ENCODE data around the gene TDRD10. TPM values are rescaled to one million over a fixed set of nuclear protein-coding genes. Genes with fewer than 3 reads are reported as not detected.

The TDRD10 gene
- total RNA-seq, 4 donors from 2014 or later: 0.61 to 4.2 (median 0.62) TPM

- no peaks in the 10 kb centered on the region for H3K27me3 ChIP-seq
- no peak for DNase-seq
- in situ Hi-C loops (cut with MboI; ENCODE audit: low sequenced_read_pairs in 4 of 4): loop anchor here in 3 of 4 donors (10.0 kb wide), 1 partner anchor 56 kb away; no protein-coding TSS in a partner anchor
- ATAC-seq: no peak
- peaks cover 8 to 27% of the 10 kb centered on the region in 2 donors for H3K4me1 ChIP-seq
- intact Hi-C loops (cut with DNase I; ENCODE audit: low total_unique reads): loop anchor here (5.0 kb wide), 1 partner anchor 33 kb away; no protein-coding TSS in a partner anchor
- H3K27ac ChIP-seq: peak overlapping the region in 3 of 4 donors; percentile 27 to 52 (median 45)
- no peaks in the 10 kb centered on the region for H3K9me3 ChIP-seq
- no peak for TF ChIP-seq POLR2A (IDR thresholded peaks at IDR 0.05)
- TF ChIP-seq CTCF (IDR thresholded peaks at IDR 0.05 in 4 of 5, conservative IDR thresholded peaks at IDR 0.05 in 1 of 5): no peak
- no peaks in the 10 kb centered on the region for H3K36me3 ChIP-seq
- no peak overlapping the region for H3K4me3 ChIP-seq
Measured at GRCh38 chr1:154488922-154489321, 13.1 kb upstream of the TDRD10 start.

GRCh38 chr1:154489695-154490274, 12.2 kb upstream of the TDRD10 start:
- no peak overlapping the region for H3K4me3 ChIP-seq
- no peaks in the 10 kb centered on the region for H3K9me3 ChIP-seq
- DNase-seq (no peak), ATAC-seq (no peak)
- TF ChIP-seq CTCF (IDR thresholded peaks at IDR 0.05 in 4 of 5, conservative IDR thresholded peaks at IDR 0.05 in 1 of 5) (no peak), POLR2A (IDR thresholded peaks at IDR 0.05) (no peak)
- intact Hi-C loops (cut with DNase I; ENCODE audit: low total_unique reads) (loop anchor here (5.0 kb wide), 1 partner anchor 33 kb away; no protein-coding TSS in a partner anchor), in situ Hi-C loops (cut with MboI; ENCODE audit: low sequenced_read_pairs in 4 of 4) (loop anchor here in 3 of 4 donors (10.0 kb wide), 1 partner anchor 55 kb away; no protein-coding TSS in a partner anchor)
- H3K27ac ChIP-seq: peak overlapping the region in 2 of 4 donors; percentile 27 to 49
- H3K36me3 ChIP-seq: no peaks in the 10 kb centered on the region
- H3K4me1 ChIP-seq: peaks cover 8 to 25% of the 10 kb centered on the region in 2 donors
- no peaks in the 10 kb centered on the region for H3K27me3 ChIP-seq

- no peak overlapping the region for H3K4me3 ChIP-seq
- TF ChIP-seq CTCF (IDR thresholded peaks at IDR 0.05 in 4 of 5, conservative IDR thresholded peaks at IDR 0.05 in 1 of 5) (no peak), POLR2A (IDR thresholded peaks at IDR 0.05) (no peak)
- no peaks in the 10 kb centered on the region for H3K27me3 ChIP-seq
- H3K9me3 ChIP-seq: no peaks in the 10 kb centered on the region
- H3K27ac ChIP-seq: peak overlapping the region in 3 of 4 donors; percentile 16 to 49 (median 33)
- DNase-seq (no peak), ATAC-seq (no peak)
- peaks cover 8 to 29% of the 10 kb centered on the region in 2 donors for H3K4me1 ChIP-seq
- H3K36me3 ChIP-seq: no peaks in the 10 kb centered on the region
- intact Hi-C loops (cut with DNase I; ENCODE audit: low total_unique reads) (no loop called here), in situ Hi-C loops (cut with MboI; ENCODE audit: low sequenced_read_pairs in 4 of 4) (no loop called here)
Measured at GRCh38 chr1:154490317-154490716, 11.7 kb upstream of the TDRD10 start.

- TF ChIP-seq POLR2A (IDR thresholded peaks at IDR 0.05) (no peak), CTCF (IDR thresholded peaks at IDR 0.05 in 4 of 5, conservative IDR thresholded peaks at IDR 0.05 in 1 of 5) (no peak)
Measured at GRCh38 chr1:154492115-154492514, 9.9 kb upstream of the TDRD10 start.

More at GRCh38 chr1:154492115-154492514, 9.9 kb upstream of the TDRD10 start:
- no peaks in the 10 kb centered on the region for H3K27me3 ChIP-seq
- intact Hi-C loops (cut with DNase I; ENCODE audit: low total_unique reads): no loop called here
- DNase-seq (no peak), ATAC-seq (no peak)
- no peak overlapping the region for H3K4me3 ChIP-seq
- H3K27ac ChIP-seq: peak overlapping the region in 3 of 4 donors; percentile 31 to 56 (median 44)
- H3K9me3 ChIP-seq: no peaks in the 10 kb centered on the region
- peaks cover 0 to 14% of the 10 kb centered on the region in 2 donors for H3K4me1 ChIP-seq
- H3K36me3 ChIP-seq: no peaks in the 10 kb centered on the region
- in situ Hi-C loops (cut with MboI; ENCODE audit: low sequenced_read_pairs in 4 of 4): no loop called here

Measured in gastrocnemius medialis (tissue), 4 donors.